GM21786 (cell line): ENCODE results near the gene POU2AF2.
"Not testable (repeated sequence)": the region's sequence is repeated elsewhere in the genome, so short reads cannot be mapped to it uniquely, and the experiment has no call there.

ENCODE experiments used
- ATAC-seq: cut with Tn5 transposase; IDR thresholded peaks from one replicate; pipeline ENCODE4 v1.9.1; 2021; ENCODE audit not compliant: unreplicated experiment

The POU2AF2 gene

DNA sequence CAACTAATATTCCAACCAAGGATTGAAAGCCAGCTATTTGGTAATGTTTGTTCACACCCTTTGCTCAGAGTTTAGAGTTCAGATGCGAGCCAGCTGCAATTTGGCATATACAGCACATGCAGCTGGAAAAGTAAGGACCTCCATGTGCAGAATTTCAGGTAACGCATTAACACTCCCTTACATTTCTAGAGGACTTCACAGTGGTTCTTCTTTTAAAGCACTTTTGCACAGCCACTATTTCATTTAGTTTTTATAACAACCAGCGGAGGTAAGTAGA, 56.3 kb downstream of the POU2AF2 start:
- ATAC-seq = no peak

DNA sequence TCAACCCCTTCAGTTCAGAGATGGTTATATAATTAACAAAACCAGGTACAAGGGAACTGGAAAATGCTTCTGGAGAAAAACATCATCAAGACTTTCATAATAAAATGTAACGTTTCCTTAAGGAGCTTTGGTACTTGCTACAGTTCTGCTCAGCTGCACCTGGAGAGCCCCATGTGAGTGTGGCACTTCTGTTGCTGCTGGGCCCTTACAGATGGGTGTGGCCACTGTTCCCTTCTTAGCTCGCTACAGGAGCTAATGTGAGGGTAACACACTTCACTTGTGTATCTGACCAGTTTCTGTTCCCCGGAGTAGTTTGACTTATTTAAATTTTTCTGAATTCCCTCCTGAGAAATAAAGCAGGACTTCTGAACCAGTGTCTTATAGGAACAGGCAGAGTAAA, 56.8 kb downstream of the POU2AF2 start:
- ATAC-seq = no peak

GRCh38 chr11:111303461-111303860, 57.9 kb downstream of the POU2AF2 start:
- no peak for ATAC-seq

DNA sequence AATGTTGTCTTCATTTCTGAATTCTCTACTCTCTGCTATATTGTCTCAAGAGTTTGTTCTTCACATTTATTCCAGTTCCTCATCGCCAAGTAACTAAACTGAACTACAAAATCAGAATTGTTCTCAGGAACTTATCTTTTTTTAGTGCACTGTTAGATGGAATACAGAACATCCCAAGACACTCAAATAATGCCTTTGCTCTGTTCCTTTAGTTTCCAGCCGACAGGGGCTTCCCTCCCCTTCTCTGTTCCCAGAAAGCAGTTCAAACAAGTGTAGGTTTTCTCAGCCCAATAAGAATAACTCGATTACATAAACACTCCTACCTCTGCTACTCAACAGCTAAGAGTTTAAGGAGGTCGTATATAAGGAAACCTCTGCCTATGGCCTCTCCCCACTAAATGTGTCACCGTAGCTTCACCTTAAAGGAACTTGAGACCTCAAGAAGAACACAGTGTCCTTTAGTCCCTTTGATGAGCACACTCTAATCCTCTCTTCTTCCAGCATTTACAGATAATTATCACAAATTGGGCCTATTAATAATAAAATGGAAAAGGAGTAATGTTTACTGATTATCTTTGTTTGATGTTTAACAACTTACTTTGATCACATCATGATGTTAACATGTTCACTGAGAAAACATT, 59.8 kb downstream of the POU2AF2 start:
- ATAC-seq = no peak

- no peak for ATAC-seq
These were observed 60.4 kb downstream of the POU2AF2 start for GRCh38 chr11:111305876-111306275.

- no peak for ATAC-seq
These were observed 60.8 kb downstream of the POU2AF2 start for GRCh38 chr11:111306321-111306720.

GRCh38 chr11:111307472-111308108, 62.1 kb downstream of the POU2AF2 start:
- ATAC-seq = no peak

- ATAC-seq = no peak
These were observed 62.6 kb downstream of the POU2AF2 start for GRCh38 chr11:111308140-111308539.

- no peak for ATAC-seq
These were observed 63.8 kb downstream of the POU2AF2 start for GRCh38 chr11:111309215-111309915.

- no peak for ATAC-seq
These were observed 64.6 kb downstream of the POU2AF2 start for GRCh38 chr11:111310088-111310487.

DNA sequence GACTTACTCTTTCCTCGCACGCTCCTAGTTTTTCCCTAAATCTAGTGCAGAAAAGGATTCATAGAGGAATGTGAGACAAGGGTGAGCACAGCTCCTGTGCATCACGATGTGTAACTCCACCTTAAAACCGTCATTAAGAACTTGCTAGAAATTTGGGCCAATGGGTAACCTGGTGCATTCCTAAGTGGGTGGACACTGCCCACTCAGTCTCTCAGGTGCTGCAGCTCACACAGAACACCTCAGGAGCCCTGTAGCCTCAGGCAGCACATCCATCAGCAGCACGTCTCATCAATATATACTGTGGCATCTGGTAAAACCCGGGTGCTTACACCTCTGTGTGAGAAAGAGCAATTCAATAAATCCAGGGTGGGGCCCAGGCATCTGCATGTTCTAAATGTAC, 65.2 kb downstream of the POU2AF2 start:
- ATAC-seq = no peak

DNA sequence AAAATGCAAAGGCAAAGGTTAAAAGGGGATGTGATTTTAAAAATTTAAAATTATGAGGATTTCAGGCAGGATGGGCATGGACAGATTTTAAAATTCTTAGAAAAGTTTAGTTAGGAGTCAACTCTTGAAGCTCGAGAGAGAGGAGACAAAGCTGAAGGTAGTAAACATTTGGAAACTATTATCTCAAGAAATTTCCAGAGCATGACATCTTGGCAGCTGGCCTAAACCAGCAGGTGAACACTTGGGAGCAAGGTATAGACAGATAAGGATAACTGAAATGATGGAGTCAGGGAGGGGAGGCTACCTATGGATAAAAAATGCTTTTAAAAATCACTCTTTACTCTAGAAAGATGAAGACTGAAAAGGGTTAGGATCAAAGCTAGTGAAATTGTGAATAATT, 66.6 kb downstream of the POU2AF2 start:
- ATAC-seq = no peak

DNA sequence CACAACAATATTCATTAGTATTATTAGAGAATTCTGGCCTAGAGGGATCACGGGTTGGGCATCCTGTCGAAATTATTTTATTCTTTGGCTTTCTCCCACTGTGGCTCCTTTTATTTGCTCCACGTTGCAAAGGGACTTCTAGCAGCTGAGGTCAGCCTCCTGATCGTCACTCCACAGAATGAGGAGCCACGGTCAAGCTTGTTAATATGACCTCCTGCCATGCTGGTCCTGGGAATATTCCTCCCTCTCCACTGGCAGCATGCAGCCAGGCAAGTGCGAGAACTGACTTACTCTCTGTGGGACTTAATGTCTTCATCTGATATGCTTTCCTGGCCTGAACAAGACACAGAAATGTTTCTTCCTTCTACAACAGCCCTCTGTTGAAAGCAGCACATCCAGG, 73.8 kb downstream of the POU2AF2 start:
- ATAC-seq = no peak

DNA sequence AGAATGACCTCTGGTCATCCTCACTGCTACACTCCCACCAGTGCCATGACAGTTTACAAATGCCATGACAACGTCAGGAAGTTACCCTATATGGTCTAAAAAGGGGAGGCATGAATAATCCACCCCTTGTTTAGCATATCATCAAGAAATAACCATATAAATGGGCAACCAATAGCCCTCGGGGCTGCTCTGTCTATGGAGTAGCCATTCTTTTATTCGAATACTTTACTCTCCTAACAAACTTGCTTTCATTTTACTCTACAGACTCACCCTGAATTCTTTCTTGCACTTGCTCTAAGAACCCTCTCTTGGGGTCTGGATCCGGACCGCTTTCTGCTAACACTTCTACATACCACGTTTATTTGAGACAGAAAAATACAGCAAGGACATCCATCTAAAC, 74.7 kb downstream of the POU2AF2 start:
- not testable (repeated sequence) for ATAC-seq

GRCh38 chr11:111320728-111321568, 75.4 kb downstream of the POU2AF2 start:
- ATAC-seq = no peak

GRCh38 chr11:111322534-111322933, 77.0 kb downstream of the POU2AF2 start:
- ATAC-seq = no peak

DNA sequence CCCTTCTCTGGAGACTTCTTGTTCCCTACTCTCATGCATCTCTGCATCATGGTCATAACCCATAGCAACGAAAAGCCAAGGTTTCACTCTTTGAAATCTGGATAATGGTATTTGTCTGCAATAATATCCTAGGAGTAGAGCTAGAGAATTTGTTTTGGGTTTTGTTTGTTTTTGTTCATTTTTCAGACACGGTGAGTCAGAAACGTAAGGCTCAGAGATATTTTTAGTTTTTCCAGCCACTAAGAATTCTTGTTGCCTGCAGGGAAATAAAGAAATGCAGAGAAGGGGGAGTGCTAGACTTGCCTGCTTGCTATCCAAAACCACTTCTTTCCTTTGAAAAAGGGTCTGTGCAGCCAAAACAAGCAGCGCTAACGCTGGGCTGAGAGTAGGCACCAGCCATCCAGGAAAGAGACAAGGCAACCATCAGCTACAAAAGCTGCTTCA, 78.8 kb downstream of the POU2AF2 start:
- no peak for ATAC-seq

DNA sequence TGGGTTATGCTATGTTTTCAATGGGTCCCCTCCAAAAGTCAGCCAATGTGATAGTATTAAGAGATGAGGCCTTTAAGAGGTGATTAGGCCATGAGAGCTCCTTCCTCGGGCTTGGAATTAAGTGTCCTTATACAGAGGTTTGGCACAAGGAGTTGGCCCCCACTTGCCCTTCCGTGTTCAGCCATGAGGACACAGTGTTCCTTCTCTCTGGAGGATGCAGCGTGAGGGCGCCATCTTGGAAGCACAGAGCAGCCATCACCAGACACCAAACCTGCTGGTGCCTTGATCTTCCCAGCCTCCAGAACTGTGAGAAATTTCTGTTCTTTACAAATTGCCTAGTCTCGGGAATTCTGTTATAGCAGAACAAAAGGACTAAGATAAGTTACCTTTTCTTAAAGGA, 79.7 kb downstream of the POU2AF2 start:
- ATAC-seq = no peak

DNA sequence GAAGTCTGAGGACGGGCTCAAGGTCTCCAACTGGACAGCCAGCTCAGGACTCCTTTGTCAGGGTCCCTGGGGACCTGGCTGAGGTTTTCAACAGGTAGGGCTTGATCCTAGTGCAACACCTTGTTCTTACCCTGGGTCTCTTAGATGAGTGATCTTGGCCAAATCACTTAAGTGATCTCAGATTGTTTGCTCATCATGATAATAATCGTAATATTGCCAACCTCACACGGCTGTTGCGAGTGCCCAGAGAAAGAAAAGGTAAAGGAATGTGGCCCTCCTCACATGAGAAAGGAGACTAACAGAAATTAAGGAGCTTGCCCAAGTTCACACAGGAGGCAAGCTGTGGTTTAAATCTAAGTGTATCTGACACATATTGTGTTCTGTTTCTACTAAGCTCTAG, 81.3 kb downstream of the POU2AF2 start:
- ATAC-seq = no peak

- ATAC-seq = no peak
These were observed 82.5 kb downstream of the POU2AF2 start for GRCh38 chr11:111327908-111328624.
